ENCODE results near the gene SSBP3. TPM values are rescaled to one million over a fixed set of nuclear protein-coding genes. Genes with fewer than 3 reads are reported as not detected.

The SSBP3 gene
- total RNA-seq, 4 donors from 2014 or later: 26.4 to 49.5 (median 37.1) TPM

- H3K4me3 ChIP-seq: no peak overlapping the region
These were observed 9.1 kb downstream of the SSBP3 start for GRCh38 chr1:54397090-54397591.

DNA sequence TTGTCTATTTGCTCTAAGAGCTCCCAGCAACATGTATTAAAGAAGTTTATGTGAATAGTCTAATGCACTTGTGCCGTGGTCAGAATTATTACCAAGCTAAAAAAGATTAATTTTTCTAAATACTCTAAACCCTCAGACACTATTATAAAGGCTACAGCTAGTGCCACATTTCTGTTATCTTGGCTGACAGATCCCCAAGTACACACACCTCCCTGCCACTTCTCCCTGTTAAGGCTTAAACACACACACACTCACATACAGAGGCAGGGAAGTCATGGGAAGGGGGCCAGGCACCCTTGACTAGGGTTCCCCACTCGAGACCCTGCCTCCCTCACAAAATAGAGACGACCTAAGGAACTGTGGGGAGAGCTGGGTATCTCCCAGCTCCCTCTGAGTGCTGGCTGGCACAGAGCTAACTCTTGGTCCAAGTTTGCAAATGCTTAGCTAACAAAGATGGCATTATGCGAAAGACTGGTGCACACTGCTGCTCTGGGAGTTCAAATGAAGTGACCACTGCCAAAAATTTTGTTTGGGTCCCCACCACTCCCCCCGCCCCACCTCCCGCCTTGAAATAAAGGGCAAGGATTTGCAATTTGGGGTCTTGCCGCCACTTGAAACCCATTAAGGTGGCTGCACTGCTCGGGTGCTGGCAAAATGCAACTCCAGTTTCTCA, 9.8 kb downstream of the SSBP3 start:
- Histone ChIP-seq H3K9me3 (no peaks in the 10 kb centered on the region), H3K4me1 (peaks cover 10% of the 10 kb centered on the region), H3K4me3 (no peak overlapping the region), H3K27me3 (no peaks in the 10 kb centered on the region), H3K36me3 (peaks cover 62% of the 10 kb centered on the region), H3K27ac (no peak overlapping the region)
- DNase-seq (ENCODE audit: low spot score in 2 of 2): no peak
- TF ChIP-seq, protein P1, sequence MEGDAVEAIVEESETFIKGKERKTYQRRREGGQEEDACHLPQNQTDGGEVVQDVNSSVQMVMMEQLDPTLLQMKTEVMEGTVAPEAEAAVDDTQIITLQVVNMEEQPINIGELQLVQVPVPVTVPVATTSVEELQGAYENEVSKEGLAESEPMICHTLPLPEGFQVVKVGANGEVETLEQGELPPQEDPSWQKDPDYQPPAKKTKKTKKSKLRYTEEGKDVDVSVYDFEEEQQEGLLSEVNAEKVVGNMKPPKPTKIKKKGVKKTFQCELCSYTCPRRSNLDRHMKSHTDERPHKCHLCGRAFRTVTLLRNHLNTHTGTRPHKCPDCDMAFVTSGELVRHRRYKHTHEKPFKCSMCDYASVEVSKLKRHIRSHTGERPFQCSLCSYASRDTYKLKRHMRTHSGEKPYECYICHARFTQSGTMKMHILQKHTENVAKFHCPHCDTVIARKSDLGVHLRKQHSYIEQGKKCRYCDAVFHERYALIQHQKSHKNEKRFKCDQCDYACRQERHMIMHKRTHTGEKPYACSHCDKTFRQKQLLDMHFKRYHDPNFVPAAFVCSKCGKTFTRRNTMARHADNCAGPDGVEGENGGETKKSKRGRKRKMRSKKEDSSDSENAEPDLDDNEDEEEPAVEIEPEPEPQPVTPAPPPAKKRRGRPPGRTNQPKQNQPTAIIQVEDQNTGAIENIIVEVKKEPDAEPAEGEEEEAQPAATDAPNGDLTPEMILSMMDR (IDR thresholded peaks at IDR 0.05): no peak
- no peak for TF ChIP-seq POLR2AphosphoS5 (IDR thresholded peaks at IDR 0.05)
- TF ChIP-seq POLR2A (IDR thresholded peaks at IDR 0.05): no peak
- TF ChIP-seq EP300 (IDR thresholded peaks at IDR 0.05): no peak
- WGBS: 75% methylated on average over 7 of the region's 8 CpGs

More at GRCh38 chr1:54397090-54397591, 9.1 kb downstream of the SSBP3 start:
- Histone ChIP-seq H3K27ac (no peak overlapping the region), H3K4me1 (peaks cover 15% of the 10 kb centered on the region), H3K36me3 (peaks cover 64% of the 10 kb centered on the region), H3K27me3 (no peaks in the 10 kb centered on the region), H3K9me3 (no peaks in the 10 kb centered on the region)
- TF ChIP-seq POLR2A (IDR thresholded peaks at IDR 0.05): no peak
- TF ChIP-seq EP300 (IDR thresholded peaks at IDR 0.05): no peak
- no peak for TF ChIP-seq POLR2AphosphoS5 (IDR thresholded peaks at IDR 0.05)
- TF ChIP-seq, protein P1 (IDR thresholded peaks at IDR 0.05): no peak
- DNase-seq (ENCODE audit: low spot score in 2 of 2): no peak
- WGBS: 30% methylated on average over 5 of the region's 5 CpGs

DNA sequence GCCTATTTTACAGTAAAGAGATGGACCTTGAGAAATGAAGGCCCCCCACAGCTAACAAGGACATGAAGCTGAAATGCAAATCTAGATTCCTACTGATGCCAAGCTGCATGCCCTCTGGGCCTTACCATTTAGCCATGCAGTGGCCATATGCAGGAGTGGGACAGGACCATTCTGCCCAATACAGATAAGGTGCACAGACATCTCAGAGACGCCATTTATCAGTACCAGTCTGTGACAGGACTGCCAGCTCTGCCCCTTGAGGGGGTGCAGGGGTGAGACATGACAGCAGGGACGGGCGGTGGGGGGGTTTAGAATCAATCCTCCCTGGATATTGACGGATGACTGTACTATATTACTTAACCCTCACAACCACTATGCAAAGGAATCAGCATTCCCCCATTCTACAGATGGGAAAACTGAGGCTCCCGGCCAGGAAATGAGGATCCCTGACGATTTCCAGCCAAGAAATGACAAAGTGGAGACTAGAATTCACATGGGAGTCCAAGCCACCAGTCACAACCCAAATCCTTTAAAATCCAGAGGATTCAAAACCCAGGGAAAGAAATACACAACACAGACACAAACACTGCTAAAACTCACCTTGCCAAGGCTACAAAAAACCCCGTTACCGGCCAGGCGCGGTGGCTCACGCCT, 10.8 kb downstream of the SSBP3 start:
- peaks cover 10% of the 10 kb centered on the region for H3K4me1 ChIP-seq
- DNase-seq (ENCODE audit: low spot score in 2 of 2): no peak
- no peaks in the 10 kb centered on the region for H3K27me3 ChIP-seq
- no peaks in the 10 kb centered on the region for H3K9me3 ChIP-seq
- peaks cover 56% of the 10 kb centered on the region for H3K36me3 ChIP-seq
- no peak overlapping the region for H3K4me3 ChIP-seq
- H3K27ac ChIP-seq: no peak overlapping the region
- WGBS: 96% methylated on average over 11 of the region's 11 CpGs
- TF ChIP-seq POLR2AphosphoS5 (IDR thresholded peaks at IDR 0.05) (no peak), EP300 (IDR thresholded peaks at IDR 0.05) (no peak)

DNA sequence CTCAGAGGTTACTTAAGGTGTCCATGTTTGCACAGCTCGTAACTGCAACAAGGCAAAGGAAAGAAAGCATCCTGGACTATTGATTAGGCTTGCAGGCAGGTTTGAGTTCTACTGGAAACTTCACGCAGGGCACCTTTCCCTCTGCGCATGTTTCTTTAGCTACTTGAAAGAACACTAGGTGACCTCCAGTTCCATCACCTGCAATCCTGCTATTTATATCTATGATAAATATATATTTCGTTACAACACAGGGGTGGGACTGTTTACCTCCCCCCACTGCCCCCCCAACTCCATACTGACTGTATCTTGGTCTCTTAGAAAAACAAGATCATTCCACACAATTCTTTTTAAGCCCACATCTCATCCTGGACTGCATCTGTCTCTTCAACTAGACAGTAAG, 12.1 kb downstream of the SSBP3 start:
- H3K36me3 ChIP-seq: peaks cover 43% of the 10 kb centered on the region
- DNase-seq (ENCODE audit: low spot score in 2 of 2): no peak
- WGBS: 99% methylated on average over 4 of the region's 4 CpGs
- H3K4me1 ChIP-seq: peaks cover 10% of the 10 kb centered on the region
- TF ChIP-seq, protein P1 (IDR thresholded peaks at IDR 0.05): no peak
- TF ChIP-seq POLR2A (IDR thresholded peaks at IDR 0.05): no peak
- no peak for TF ChIP-seq EP300 (IDR thresholded peaks at IDR 0.05)
- no peak for TF ChIP-seq POLR2AphosphoS5 (IDR thresholded peaks at IDR 0.05)
- no peaks in the 10 kb centered on the region for H3K9me3 ChIP-seq
- no peaks in the 10 kb centered on the region for H3K27me3 ChIP-seq
- no peak overlapping the region for H3K27ac ChIP-seq
- no peak overlapping the region for H3K4me3 ChIP-seq

DNA sequence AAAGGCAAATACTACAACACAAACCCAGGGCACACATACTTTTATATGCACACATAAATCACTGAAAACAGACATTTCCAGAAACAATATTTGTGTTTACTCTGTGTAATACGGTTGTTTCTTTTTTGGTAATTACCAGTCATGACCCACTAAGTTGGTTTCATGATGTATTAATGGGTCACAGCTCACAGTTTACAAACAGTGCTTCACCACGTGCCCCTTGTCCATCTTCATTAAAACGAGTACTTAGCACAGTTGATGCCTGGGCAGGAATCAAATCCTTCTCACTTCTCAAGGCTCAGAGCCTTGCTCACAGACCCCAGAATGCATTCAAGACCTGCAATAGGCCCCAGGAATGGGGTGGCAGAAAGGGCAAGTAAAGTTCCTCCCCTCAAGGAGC, 13.8 kb downstream of the SSBP3 start:
- Histone ChIP-seq H3K27me3 (no peaks in the 10 kb centered on the region), H3K4me1 (peaks cover 6% of the 10 kb centered on the region), H3K27ac (no peak overlapping the region), H3K9me3 (no peaks in the 10 kb centered on the region), H3K4me3 (no peak overlapping the region), H3K36me3 (peaks cover 30% of the 10 kb centered on the region)
- TF ChIP-seq EP300 (IDR thresholded peaks at IDR 0.05) (no peak), POLR2A (IDR thresholded peaks at IDR 0.05) (no peak), POLR2AphosphoS5 (IDR thresholded peaks at IDR 0.05) (no peak)
- TF ChIP-seq, protein P1 (IDR thresholded peaks at IDR 0.05): no peak
- 77% methylated on average over 3 of the region's 3 CpGs for WGBS
- no peak for DNase-seq (ENCODE audit: low spot score in 2 of 2)

All from suprapubic skin (tissue), 4 donors.